ENCODE data around the gene COL4A6. TPM values are rescaled to one million over a fixed set of nuclear protein-coding genes. Genes with fewer than 3 reads are reported as not detected.
"Not testable (repeated sequence)": the region's sequence is repeated elsewhere in the genome, so short reads cannot be mapped to it uniquely, and the experiment has no call there.

Gene COL4A6
- total and polyA plus RNA-seq, 2 experiments from 2014 or later, result 40.1 to 95.2 TPM

DNA sequence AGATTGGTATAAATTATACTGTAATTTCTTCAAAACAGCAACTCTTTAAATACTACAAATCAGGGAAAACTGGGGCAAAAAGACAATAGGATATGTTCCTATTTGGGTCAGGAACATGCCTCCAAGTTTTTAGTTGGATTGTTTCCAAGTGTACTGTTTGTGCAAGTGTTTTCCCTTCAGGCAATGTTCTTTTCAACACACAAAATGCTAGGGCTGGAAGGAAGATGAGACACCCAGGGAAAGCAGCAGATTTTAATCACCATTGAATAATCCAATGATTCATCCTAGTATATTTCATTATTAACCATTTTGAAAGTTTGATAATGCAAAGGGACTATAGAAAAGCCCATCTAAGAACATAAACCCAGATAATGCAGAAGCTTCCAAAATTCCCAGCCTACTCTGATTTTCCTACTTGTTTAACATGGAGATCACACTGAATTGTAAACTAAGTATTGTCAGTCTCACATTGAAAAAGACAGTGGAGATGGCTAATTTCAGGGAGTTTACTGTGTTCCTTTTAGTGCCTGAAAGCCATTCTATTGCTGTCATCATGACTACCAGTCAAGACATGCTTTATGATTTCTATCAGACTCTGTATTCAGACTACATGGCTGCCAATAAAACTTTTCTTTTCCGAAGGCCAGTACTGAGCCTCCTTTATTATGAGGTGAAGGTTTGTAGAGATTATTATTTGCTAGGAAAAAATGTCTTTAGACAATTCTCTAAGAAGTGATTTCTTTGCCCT, 38.6 kb downstream of the COL4A6 start:
- peaks cover 23% of the 10 kb centered on the region for H3K4me1 ChIP-seq (ENCODE audit: low read depth)
- H3K36me3 ChIP-seq, result no peaks in the 10 kb centered on the region
- no peaks in the 10 kb centered on the region for H3K27me3 ChIP-seq
- H3K9me3 ChIP-seq (ENCODE audit: low read depth), result no peaks in the 10 kb centered on the region
- no peak overlapping the region for H3K4me3 ChIP-seq
- TF ChIP-seq, protein P1, sequence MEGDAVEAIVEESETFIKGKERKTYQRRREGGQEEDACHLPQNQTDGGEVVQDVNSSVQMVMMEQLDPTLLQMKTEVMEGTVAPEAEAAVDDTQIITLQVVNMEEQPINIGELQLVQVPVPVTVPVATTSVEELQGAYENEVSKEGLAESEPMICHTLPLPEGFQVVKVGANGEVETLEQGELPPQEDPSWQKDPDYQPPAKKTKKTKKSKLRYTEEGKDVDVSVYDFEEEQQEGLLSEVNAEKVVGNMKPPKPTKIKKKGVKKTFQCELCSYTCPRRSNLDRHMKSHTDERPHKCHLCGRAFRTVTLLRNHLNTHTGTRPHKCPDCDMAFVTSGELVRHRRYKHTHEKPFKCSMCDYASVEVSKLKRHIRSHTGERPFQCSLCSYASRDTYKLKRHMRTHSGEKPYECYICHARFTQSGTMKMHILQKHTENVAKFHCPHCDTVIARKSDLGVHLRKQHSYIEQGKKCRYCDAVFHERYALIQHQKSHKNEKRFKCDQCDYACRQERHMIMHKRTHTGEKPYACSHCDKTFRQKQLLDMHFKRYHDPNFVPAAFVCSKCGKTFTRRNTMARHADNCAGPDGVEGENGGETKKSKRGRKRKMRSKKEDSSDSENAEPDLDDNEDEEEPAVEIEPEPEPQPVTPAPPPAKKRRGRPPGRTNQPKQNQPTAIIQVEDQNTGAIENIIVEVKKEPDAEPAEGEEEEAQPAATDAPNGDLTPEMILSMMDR (IDR thresholded peaks at IDR 0.05; ENCODE audit: low read depth, low read length), result no peak
- DNase-seq (ENCODE audit: low read depth in 1 of 2, low spot score in 1 of 2), result peak in 1 of 2 donors; percentile 25
- no peak overlapping the region for H3K27ac ChIP-seq

DNA sequence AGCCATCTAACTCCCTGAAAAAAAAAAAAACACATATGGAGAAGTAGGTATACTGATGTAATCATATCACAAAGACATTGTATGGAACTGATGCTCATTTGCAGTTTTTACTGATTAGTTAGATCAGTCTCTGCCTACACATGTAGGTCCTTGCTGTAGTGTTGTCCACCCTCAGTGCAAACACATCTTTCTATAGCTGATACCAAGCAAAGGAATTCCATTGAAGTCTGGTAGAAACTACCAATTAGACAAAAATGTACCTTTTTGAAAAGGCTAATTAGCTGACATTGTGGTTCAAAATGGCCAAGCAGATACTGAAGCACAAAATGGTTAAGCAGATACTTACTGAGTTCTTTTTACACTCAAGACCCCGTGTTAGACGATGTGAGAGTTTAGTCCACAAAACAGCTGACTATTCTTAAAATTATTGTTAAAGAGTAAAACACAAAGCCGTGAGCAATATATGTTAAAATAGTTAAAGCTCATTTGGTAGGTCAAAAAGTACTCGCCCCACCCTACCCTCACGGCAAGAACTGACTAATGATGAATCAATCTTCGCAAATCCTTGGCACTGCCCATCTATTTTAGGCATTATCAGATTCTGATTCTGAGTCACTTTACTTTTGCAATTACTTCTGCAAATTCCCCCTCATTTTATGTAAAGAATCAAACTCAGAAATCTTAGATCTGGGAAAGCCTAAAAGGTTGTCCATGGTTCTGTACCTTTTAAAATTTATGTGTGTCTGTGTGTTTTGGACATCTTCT, 40.4 kb downstream of the COL4A6 start:
- no peak overlapping the region for H3K27ac ChIP-seq
- no peak overlapping the region for H3K4me3 ChIP-seq
- no peaks in the 10 kb centered on the region for H3K36me3 ChIP-seq
- H3K27me3 ChIP-seq, result no peaks in the 10 kb centered on the region
- no peaks in the 10 kb centered on the region for H3K9me3 ChIP-seq (ENCODE audit: low read depth)
- DNase-seq (ENCODE audit: low read depth in 1 of 2, low spot score in 1 of 2), result peak in 1 of 2 donors; percentile 3
- TF ChIP-seq, protein P1 (IDR thresholded peaks at IDR 0.05; ENCODE audit: low read depth, low read length), result no peak
- peaks cover 23% of the 10 kb centered on the region for H3K4me1 ChIP-seq (ENCODE audit: low read depth)

DNA sequence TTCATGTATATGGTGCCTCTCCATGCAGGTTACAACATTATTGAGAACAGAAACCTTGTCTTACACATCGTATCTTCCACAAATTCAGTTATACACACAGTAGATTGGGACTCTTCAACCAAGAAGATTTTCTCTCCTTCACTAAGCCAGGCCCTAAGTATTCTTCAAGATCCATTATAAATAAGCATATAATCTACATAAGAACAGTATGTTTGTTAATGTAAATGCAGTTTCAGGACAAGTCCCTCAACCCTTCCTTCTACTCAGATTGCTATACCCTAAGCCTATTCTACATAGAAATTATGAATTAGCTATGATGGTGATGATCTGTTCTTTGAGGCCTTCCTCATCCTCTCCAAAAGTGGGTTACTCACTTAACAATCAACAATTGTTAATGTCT, 41.2 kb downstream of the COL4A6 start:
- H3K9me3 ChIP-seq (ENCODE audit: low read depth), result no peaks in the 10 kb centered on the region
- peaks cover 23% of the 10 kb centered on the region for H3K4me1 ChIP-seq (ENCODE audit: low read depth)
- H3K4me3 ChIP-seq, result no peak overlapping the region
- H3K36me3 ChIP-seq, result no peaks in the 10 kb centered on the region
- no peaks in the 10 kb centered on the region for H3K27me3 ChIP-seq
- TF ChIP-seq, protein P1 (IDR thresholded peaks at IDR 0.05; ENCODE audit: low read depth, low read length), result no peak
- no peak for DNase-seq (ENCODE audit: low read depth in 1 of 2, low spot score in 1 of 2)
- no peak overlapping the region for H3K27ac ChIP-seq

- no peaks in the 10 kb centered on the region for H3K36me3 ChIP-seq
- no peaks in the 10 kb centered on the region for H3K27me3 ChIP-seq
- H3K27ac ChIP-seq, result peak overlapping the region; percentile 21
- TF ChIP-seq, protein P1 (IDR thresholded peaks at IDR 0.05; ENCODE audit: low read depth, low read length), result no peak
- peaks cover 30% of the 10 kb centered on the region for H3K4me1 ChIP-seq (ENCODE audit: low read depth)
- H3K4me3 ChIP-seq, result no peak overlapping the region
- DNase-seq (ENCODE audit: low read depth in 1 of 2, low spot score in 1 of 2), result peak in 1 of 2 donors; percentile 11
- H3K9me3 ChIP-seq (ENCODE audit: low read depth), result no peaks in the 10 kb centered on the region
Measured at GRCh38 chrX:108396188-108396891, 41.9 kb downstream of the COL4A6 start.

GRCh38 chrX:108390976-108391717, 47.1 kb downstream of the COL4A6 start:
- Histone ChIP-seq H3K4me1 (ENCODE audit: low read depth) (peaks cover 19% of the 10 kb centered on the region), H3K27ac (peak overlapping the region; percentile 88)
- H3K4me3 ChIP-seq; H3K9me3 ChIP-seq (ENCODE audit: low read depth); H3K27me3 ChIP-seq; H3K36me3 ChIP-seq: not testable (repeated sequence)
- DNase-seq (ENCODE audit: low read depth in 1 of 2, low spot score in 1 of 2), result peak in 1 of 2 donors; percentile 73
